GM12878 (cell line): ENCODE data around the gene SESTD1. TPM values are rescaled to one million over a fixed set of nuclear protein-coding genes. Genes with fewer than 3 reads are reported as not detected.

Source experiments
- ATAC-seq: fragments of 200-7000 bp; cut with Tn5 transposase; 3 replicates; pipeline ENCODE4 v1.9.1; 2020; ENCODE audit warnings: mild to moderate bottlenecking, moderate library complexity
- BruUV-seq: library from RNA; stranded (reverse); fragments of 400-500 nt; replicated peaks from 2 replicates; lab custom pipeline; 2021; lab: Mats Ljungman, UMichigan
- CTCF ChIA-PET: fragments of 300-600 bp; sonication (Branson Sonifier 250); formaldehyde crosslinking; extraction: SDS; loops from one replicate; lab custom pipeline; 2021; ENCODE audit warnings: inconsistent platforms; lab: Yijun Ruan, JAX
- POLR2A ChIA-PET: fragments of 350-600 bp; formaldehyde crosslinking; extraction: SDS; loops from one replicate; lab custom pipeline; 2021; ENCODE audit warnings: inconsistent platforms; lab: Charles Lee
- RAD21 ChIA-PET: fragments of 300-600 bp; sonication (Branson Sonifier 250); formaldehyde crosslinking; loops from one replicate; lab custom pipeline; 2023; ENCODE audit warnings: antibody characterized with exemption; ENCODE audit not compliant: unreplicated experiment; lab: Charles Lee
- SMC1A ChIA-PET: fragments of 300-600 bp; sonication (Branson Sonifier 250); formaldehyde crosslinking; loops from one replicate; lab custom pipeline; 2023; ENCODE audit not compliant: unreplicated experiment, uncharacterized antibody; lab: Charles Lee
- DNase-seq: peaks from one replicate; pipeline ENCODE4 v3.0.0-alpha.2; 2011; ENCODE audit warnings: low read depth, low spot score
- FAIRE-seq: peaks from 3 replicates; lab custom pipeline; 2011; peaks lifted over from hg19 to GRCh38; lab: Jason Lieb, UNC
- H2AFZ ChIP-seq: 2 replicates; pipeline ENCODE4 v1.6.0; 2011; ENCODE audit warnings: low read depth, low read length, control low read depth; ENCODE audit not compliant: control insufficient read depth
- H3K27ac ChIP-seq: 2 replicates; pipeline ENCODE4 v1.5.1; 2011; ENCODE audit warnings: control low read depth; ENCODE audit not compliant: control insufficient read depth, insufficient read depth
- H3K27me3 ChIP-seq, 2 experiments: replicated peaks in 1 of 2; 2 replicates each; pipeline versions ENCODE4 v1.6.0 to v1.6.1; 2011; ENCODE audit warnings: low read length in 1 of 2; ENCODE audit not compliant: control insufficient read depth in 2 of 2, insufficient read depth in 2 of 2
- H3K36me3 ChIP-seq, 2 experiments: 2 replicates each; pipeline ENCODE4 v1.5.1; 2011; ENCODE audit warnings: low read length in 1 of 2; ENCODE audit not compliant: control insufficient read depth in 2 of 2, insufficient read depth in 2 of 2
- H3K4me1 ChIP-seq: 2 replicates; pipeline ENCODE4 v1.6.1; 2011; ENCODE audit warnings: mild to moderate bottlenecking, low read length, moderate library complexity, mixed read lengths; ENCODE audit not compliant: control insufficient read depth, insufficient read depth
- H3K4me2 ChIP-seq: 2 replicates; pipeline ENCODE4 v1.6.0; 2011; ENCODE audit warnings: control low read depth; ENCODE audit not compliant: control insufficient read depth, insufficient read depth
- H3K4me3 ChIP-seq: fragments of 200-600 bp; sonication (generic); 2 replicates; pipeline ENCODE4 v1.5.1; 2016
- H3K79me2 ChIP-seq: 2 replicates; pipeline ENCODE4 v1.6.0; 2011; ENCODE audit warnings: low read length; ENCODE audit not compliant: control insufficient read depth, insufficient read depth
- H3K9ac ChIP-seq: 2 replicates; pipeline ENCODE4 v1.8.0; 2011; ENCODE audit warnings: low read length, control low read depth, mixed read lengths; ENCODE audit not compliant: control insufficient read depth, insufficient read depth
- H3K9me3 ChIP-seq: replicated peaks from 3 replicates; pipeline ENCODE4 v1.5.1; 2011; ENCODE audit warnings: mild to moderate bottlenecking, low read length; ENCODE audit not compliant: control insufficient read depth, insufficient read depth
- H4K20me1 ChIP-seq: 2 replicates; pipeline ENCODE4 v1.6.0; 2011; ENCODE audit not compliant: control insufficient read depth, insufficient read depth
- FOXM1 ChIP-seq: IDR thresholded peaks from 2 replicates; pipeline ENCODE4 v1.6.1; 2012; ENCODE audit warnings: low read depth, mild to moderate bottlenecking, inconsistent platforms, low read length, moderate library complexity
- ZNF217 ChIP-seq: fragments of 450-650 bp; IDR thresholded peaks from 2 replicates; pipeline ENCODE4 v1.6.1; 2017; ENCODE audit warnings: antibody characterized with exemption, mild to moderate bottlenecking
- ZNF592 ChIP-seq: fragments of 450-650 bp; IDR thresholded peaks from 2 replicates; pipeline ENCODE4 v1.6.1; 2017; ENCODE audit warnings: mild to moderate bottlenecking, moderate library complexity
- WGBS: methylation state at CpG from one replicate; pipeline ENCODE4 v1.1.6; 2016; ENCODE audit warnings: low lambda C conversion rate; ENCODE audit not compliant: insufficient replicate concordance, insufficient coverage; ENCODE audit errors: missing lambda C conversion rate; 5-methylcytosine and 5-hydroxymethylcytosine counted together
- in situ Hi-C: fragments of 300-500 bp; cut with MboI; formaldehyde crosslinking; loops from 9 replicates; pipeline ENCODE4 v1.14.3; 2018; ENCODE audit warnings: mixed read lengths
- intact Hi-C: fragments of 100-400 bp; cut with micrococcal nuclease; formaldehyde crosslinking; loops from one replicate; pipeline ENCODE4 v1.14.2; 2022; ENCODE audit not compliant: unreplicated experiment
- polyA plus RNA-seq, 11 experiments: library from polyadenylated mRNA; depleted of rRNA in 4 of 11; unstranded in 6 of 11; stranded (reverse) in 5 of 11; fragments of >200 nt; fragmentation: Nextera tagmentation in 4 of 11; fragmentation: Illumina TruSeq in 1 of 11; extraction: Ambion mirVana in 4 of 11; extraction: Trizol in 1 of 11; gene quantifications; 1 replicate in 1 of 11; 2 replicates in 10 of 11; pipeline versions ENCODE4 v1.2.1 to v1.2.3, GENCODE V29; 2011 to 2016; ENCODE audit warnings: inconsistent platforms in 2 of 11, missing spikeins in 2 of 11, low read depth in 1 of 11
- total RNA-seq, 4 experiments: library from RNA; depleted of rRNA in 3 of 4; stranded (reverse); fragments of >200 nt in 3 of 4; fragmentation: Illumina TruSeq in 1 of 4; extraction: Trizol in 1 of 4; gene quantifications; 2 replicates each; pipeline versions ENCODE4 v1.2.1 to v1.2.3, GENCODE V29; 2013 to 2021

SESTD1 gene
- total and polyA plus RNA-seq, 10 of the 15 experiments (the other 5 are each of a cell fraction or from before 2014, with no cell fraction given), result 4.4 to 22.7 (median 9.5) TPM

DNA sequence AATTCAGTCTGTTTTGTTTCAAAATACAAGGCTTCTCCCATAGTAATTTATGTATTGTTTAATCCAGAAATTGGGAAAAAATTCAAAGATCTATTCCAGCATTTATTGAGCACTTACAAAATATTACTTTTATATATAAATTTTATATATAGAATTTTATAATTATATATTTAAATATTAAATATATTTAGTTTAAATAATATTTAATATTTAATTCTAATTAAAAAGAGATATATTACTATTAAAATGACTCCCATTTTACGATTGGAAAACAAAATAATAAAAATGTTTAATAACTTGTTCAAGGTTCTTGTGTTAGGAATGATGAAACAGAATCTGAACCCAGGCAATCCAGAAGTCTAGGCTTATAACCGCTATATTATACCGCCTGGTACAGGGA, 40.5 kb upstream of the SESTD1 start:
- SMC1A ChIA-PET, result no interaction called here

More for the DNA sequence above, 40.5 kb upstream of the SESTD1 start:
- BruUV-seq, result no TSS peak
- ChIA-PET CTCF (no interaction called here), POLR2A (no interaction called here), RAD21 (no interaction called here)
- FAIRE-seq, result no peak
- no peak overlapping the region for H3K4me2 ChIP-seq
- H3K27ac ChIP-seq, result no peak overlapping the region
- no peak for DNase-seq
- no peaks in the 10 kb centered on the region for H3K4me1 ChIP-seq
- no peak for ATAC-seq
- WGBS, result 41% methylated on average over 3 of the region's 3 CpGs
- H2AFZ ChIP-seq, result no peak overlapping the region
- in situ Hi-C loops (no loop called here), intact Hi-C loops (no loop called here)
- no peaks in the 10 kb centered on the region for H4K20me1 ChIP-seq
- H3K79me2 ChIP-seq, result no peaks in the 10 kb centered on the region
- H3K27me3 ChIP-seq, result no peaks in the 10 kb centered on the region; a peak in 1 of 4 replicates
- H3K4me3 ChIP-seq, result no peak overlapping the region
- no peak overlapping the region for H3K9ac ChIP-seq
- H3K9me3 ChIP-seq, result no peaks in the 10 kb centered on the region
- H3K36me3 ChIP-seq, result no peaks in the 10 kb centered on the region
- TF ChIP-seq ZNF217 (no peak), FOXM1 (no peak), ZNF592 (no peak)
